HG02870 (cell line): ENCODE data around the gene SLC50A1.

ENCODE experiments used
- ATAC-seq: cut with Tn5 transposase; IDR thresholded peaks from one replicate; pipeline ENCODE4 v1.9.1; 2021; ENCODE audit warnings: mild to moderate bottlenecking, moderate library complexity; ENCODE audit not compliant: unreplicated experiment

Gene SLC50A1

GRCh38 chr1:155182052-155182550 is 46.4 kb downstream of the SLC50A1 start:
- ATAC-seq = no peak

DNA sequence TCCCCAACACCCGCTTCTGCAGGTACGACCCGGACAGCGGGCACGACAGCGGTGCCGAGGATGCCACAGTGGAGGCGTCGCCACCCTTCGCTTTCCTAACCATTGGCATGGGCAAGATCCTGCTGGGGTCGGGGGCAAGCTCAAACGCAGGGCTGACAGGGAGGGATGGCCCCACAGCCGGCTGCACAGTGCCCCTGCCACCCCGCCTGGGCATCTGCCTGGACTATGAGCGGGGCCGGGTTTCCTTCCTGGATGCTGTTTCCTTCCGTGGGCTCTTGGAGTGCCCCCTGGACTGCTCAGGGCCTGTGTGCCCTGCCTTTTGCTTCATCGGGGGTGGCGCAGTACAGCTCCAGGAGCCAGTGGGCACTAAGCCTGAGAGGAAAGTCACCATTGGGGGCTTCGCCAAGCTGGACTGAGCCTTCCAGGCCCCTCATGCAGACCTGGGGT is 48.1 kb downstream of the SLC50A1 start:
- ATAC-seq = no peak

- no peak for ATAC-seq
Measured at GRCh38 chr1:155184351-155184811, 48.7 kb downstream of the SLC50A1 start.

- no peak for ATAC-seq
Measured at GRCh38 chr1:155184835-155185782, 49.5 kb downstream of the SLC50A1 start.

GRCh38 chr1:155185783-155186066 is 50.1 kb downstream of the SLC50A1 start:
- ATAC-seq = no peak

DNA sequence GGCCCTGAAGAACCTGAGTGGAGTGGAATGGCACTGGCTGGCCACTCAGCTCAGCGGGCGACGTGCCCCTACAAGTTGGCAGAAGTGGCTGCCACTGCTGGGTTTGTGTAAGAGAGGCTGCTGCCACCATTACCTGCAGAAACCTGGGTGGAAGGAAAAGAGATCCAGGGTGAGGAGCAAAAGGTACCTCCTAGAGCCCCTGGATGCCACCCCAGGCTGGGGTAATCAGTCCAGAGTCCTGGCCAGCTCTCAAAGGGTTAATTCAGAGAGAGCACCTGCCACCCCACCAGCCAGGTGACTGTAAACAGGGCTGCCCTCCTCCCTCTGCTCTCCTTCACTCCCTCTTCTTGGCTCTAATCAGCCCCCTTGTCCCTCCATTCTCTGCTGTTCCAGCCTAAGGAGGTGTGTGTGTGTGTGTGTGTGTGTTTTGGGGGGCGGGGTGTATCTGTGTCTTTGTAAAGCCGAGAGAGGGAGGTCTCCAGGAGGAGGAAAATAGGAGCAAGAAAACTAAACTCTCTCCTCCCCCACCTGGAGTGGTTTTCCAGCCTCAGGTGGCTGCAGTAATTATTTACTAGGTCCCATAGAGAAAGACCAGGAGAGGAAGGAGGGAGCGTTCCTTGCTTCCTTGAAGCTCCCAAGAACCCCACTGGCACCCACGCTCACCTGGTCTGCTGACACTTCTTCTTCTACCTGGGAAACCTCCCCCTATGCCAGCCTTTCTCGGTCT is 50.6 kb downstream of the SLC50A1 start:
- ATAC-seq = no peak

DNA sequence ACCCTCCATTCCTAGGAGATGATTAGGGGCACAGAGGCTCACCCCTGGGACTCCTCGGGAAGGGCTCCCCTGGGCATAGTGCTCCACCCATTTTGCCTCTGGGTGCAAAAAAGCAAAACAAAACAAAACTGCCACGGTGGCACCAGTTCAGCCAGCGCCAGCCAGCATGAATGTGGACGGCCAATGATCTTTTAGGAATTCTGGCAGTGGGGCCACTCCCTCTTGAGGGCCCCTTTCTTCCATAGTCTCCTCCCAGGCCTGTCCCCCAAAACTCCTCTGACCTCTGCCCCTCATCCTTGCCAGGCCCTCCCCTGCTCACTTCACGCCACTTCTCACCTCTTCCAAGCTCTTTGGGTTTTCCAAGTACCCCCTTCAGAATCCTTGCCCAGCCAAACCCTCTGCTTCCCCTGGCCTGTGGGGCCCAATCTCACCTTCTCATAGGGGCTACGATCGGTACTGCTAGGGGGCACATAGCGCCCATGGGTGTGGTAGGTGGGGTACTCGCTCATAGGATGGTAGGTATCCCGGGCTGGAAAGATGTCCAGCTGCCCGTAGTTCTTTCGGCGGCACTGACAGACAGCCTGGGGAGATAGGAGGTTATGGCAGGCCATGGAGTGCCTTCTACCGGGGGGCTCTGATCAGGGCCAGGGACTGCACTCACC is 51.3 kb downstream of the SLC50A1 start:
- no peak for ATAC-seq

GRCh38 chr1:155187456-155187891 is 51.8 kb downstream of the SLC50A1 start:
- no peak for ATAC-seq

- ATAC-seq = no peak
Measured at GRCh38 chr1:155188268-155188667, 52.6 kb downstream of the SLC50A1 start.
